Renal cortex interstitium (tissue), 11 donors: ENCODE data around the gene ZDHHC8. TPM values are rescaled to one million over a fixed set of nuclear protein-coding genes. Genes with fewer than 3 reads are reported as not detected.

Source experiments
- DNase-seq, 11 donors: peaks; one replicate each; pipeline ENCODE4 v3.0.0-alpha.2; 2013; ENCODE audit warnings: low read depth in 9 of 11, low spot score in 4 of 11; ENCODE audit errors: extremely low read depth in 1 of 11
- polyA plus RNA-seq, 3 donors: library from polyadenylated mRNA; unstranded; fragments of 120-200 nt; gene quantifications; one replicate each; pipeline ENCODE4 v1.2.1, GENCODE V29; 2013; ENCODE audit not compliant: insufficient read length in 3 of 3

ZDHHC8 gene
- polyA plus RNA-seq, 3 donors, result 30.4 to 52.1 (median 49.2) TPM

DNA sequence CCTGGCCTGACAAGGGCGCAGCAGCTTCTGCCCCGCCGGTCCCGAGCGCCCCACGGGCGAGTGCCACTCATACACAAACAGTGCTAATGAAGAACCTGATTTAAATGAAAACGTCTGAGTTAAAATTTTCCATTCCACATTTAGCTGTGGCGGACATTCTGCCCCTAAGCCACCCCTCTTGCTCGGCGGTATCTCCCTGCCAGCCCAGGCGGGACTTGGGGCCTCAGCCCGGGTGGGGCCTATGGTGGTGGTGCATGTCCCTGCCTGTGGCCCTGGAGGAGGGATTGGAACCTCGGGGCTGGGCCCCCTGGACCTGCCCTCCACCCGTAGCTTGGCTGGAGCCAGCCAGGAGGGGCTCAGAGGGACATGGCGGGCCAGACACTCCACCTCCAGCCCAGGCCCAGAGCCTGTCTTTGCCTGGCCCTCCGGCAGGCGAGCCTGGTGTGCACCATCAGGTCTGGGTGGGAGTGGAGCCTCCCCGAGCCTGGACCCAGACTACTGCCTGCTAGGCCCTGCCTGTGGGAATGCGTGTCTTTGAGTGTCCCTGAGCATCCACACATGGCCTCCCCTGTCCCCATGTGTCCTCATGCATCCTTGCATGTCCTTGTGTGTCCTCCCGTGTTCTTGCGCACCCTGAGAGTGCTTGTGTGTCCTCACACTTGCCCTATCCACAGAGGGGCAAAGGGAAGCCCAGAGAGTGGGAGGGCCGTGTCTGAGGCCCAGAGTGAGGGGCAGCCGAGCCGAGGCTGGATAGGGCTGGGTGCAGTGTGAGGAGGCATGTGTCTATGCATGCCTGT lies 4.4 kb downstream of the ZDHHC8 start:
- DNase-seq, result no peak

GRCh38 chr22:20136603-20136873 lies 4.9 kb downstream of the ZDHHC8 start:
- no peak for DNase-seq

DNA sequence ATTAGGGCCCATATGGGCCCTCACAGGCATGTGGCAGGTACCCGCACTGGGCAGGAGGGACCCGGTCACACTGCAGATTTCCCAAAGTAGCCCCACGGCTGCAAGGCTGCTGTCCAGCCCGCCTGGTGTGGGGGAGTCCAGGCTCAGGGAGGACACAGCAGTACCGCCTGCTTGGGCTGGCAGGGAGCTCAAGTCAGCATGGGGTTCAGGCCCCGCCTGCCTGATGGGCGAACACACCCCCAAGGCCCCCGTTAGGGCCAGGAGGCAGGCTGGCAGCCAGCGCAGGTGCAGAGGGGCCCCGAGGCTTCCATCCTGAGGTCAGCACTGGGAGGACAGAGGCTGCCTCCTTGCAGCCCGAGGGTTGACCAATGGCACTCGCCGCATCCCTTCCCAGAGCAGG lies 5.5 kb downstream of the ZDHHC8 start:
- no peak for DNase-seq

DNA sequence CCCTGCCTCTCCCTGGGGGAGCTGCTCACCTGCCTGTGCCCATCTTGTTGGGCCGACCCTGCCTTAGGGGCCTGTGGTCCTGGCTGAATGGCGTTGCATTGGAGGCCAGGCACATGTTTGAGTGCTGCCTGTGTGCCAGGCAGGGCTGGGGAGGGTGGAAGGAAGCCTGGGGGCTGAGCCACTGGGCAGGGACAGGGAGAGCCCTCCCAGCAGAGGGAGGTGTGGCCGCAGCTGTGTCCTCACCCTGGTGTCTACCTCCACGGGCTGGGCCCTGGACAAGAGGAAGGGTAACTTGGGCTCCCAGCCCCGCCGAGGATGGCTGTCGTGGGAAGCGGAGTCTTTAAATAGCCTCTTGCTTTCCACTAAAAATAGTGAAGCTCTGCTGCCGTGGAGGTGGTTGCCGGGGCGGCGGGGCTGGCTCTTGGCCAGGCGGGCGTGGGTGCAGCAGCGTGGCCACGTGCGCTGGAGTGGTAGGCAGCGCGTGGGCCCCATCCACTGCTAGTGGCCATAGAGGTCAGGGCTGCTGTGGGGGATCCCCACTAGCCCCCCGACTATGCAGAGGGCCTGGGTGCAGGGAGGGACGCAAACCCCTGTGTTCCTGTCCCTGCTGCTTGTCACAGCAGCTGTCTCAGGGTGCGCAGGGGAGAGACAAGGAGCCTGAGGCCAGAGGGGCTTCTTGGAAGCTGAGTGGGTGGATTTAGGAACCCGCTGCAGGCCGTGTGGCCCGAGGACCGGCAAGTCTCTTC lies 6.2 kb downstream of the ZDHHC8 start:
- DNase-seq, result no peak

DNA sequence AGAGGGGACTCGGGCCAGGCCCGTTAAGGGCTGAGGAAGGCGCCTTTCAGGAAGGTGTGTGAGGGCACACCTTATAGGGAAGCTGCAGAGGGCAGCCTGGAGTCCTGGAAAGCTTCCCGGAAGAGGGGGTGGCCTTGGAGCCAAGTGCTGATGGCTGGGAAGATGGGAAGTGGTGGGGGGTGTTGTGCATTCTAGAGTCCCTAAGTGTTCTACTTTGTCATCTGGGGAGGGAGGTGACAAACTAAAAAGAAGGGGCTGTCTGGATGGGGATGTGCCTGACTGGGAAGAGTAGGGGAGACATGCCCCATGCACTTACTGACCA lies 6.8 kb downstream of the ZDHHC8 start:
- no peak for DNase-seq

GRCh38 chr22:20138868-20139267 lies 7.3 kb downstream of the ZDHHC8 start:
- DNase-seq, result no peak

DNA sequence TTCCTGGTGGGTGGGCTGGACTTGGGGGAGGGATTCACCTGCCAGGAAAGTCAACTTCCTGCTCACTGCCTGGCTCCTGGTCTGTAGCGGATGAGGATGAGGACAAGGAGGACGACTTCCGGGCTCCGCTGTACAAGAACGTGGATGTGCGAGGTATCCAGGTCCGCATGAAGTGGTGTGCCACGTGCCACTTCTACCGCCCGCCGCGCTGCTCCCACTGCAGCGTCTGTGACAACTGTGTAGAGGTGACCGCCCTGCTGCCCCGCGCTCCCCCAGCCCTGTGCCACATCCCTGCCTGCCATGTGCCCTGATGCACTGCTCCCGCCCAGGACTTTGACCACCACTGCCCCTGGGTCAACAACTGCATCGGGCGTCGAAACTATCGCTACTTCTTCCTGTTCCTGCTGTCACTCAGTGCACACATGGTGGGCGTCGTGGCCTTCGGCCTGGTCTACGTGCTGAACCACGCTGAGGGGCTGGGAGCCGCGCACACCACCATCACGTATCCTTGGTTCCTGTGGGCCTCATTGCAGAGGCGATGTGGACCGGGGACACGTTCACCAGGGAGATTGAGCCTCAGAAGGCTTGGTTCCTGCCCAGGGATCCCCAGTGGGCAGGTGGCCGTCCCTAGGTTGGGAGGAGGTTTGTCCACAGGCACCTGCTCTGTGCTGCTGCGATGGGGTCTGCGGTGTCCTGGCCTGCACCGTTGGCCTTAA lies 7.9 kb downstream of the ZDHHC8 start:
- DNase-seq, result no peak

DNA sequence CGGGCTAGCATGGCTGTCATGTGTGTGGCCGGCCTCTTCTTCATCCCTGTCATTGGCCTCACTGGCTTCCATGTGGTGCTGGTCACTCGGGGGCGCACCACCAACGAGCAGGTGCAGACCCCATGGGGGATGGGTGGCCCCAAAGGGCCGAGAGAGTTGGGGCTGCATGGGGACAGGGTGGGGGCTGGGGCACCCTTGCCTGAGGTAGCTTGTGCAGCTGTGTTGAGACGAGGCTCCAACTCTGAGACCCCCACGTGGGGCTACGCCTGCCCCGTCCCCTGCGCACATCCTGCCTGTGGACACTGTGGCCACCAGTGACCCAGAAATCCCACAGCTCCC lies 8.5 kb downstream of the ZDHHC8 start:
- DNase-seq, result no peak

DNA sequence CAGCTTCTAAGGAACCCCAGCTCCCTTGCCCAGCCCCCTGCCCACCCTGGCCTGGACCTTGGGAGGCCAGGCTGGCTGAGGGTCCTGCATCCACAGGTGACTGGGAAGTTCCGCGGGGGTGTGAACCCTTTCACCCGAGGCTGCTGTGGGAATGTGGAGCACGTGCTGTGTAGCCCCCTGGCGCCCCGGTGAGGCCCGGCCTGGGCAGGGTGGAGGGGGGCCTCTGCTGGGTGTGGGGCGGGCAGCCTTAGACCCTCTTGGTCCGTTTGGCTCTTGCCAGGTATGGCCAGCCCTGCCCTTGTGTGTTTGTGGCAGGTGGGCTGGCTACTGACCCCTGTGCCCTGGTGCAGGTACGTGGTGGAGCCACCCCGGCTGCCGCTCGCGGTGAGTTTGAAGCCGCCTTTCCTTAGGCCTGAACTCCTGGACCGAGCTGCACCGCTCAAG lies 8.9 kb downstream of the ZDHHC8 start:
- DNase-seq, result no peak

GRCh38 chr22:20141186-20142077 lies 9.8 kb downstream of the ZDHHC8 start:
- no peak for DNase-seq

- DNase-seq, result no peak
Observed at GRCh38 chr22:20142711-20143621, 11.4 kb downstream of the ZDHHC8 start.

DNA sequence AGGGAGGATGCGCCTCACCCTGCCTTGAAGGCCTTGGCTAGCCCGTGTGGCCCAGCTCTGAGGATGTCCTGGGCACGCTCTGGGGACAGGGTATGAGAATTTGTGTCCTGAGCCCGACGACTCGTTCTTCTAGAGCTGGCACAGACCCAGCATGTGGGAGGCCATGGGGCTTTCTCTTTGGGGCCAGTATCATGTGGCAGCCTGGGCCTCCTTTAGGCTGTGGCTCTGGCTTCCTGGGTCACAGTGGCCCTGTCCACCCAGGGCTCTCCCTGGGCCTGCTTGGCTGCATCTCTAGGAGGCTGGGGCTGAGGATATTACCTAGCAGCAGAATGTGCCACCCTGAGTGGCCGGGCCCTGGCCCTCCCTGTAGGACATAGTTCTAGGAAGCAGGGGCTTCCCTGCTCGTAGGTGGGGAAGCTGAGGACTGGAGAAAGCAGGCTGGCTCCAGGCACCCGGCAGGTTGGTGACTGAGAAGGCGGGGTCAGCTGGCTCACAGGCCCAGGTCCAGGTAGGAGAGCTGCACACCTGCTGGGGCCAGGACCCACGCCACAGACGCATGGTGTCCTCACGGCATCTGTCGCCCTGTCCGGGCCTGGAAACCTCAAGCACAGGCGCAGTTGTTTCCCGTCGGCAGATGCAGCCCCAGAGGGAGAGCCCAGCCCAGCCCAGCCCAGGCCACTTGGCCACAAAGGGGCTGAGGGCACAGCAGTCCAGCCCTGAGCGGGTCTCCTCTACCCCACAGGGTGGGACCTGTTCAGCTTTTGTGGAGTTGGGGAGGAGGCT lies 12.5 kb downstream of the ZDHHC8 start:
- no peak for DNase-seq

DNA sequence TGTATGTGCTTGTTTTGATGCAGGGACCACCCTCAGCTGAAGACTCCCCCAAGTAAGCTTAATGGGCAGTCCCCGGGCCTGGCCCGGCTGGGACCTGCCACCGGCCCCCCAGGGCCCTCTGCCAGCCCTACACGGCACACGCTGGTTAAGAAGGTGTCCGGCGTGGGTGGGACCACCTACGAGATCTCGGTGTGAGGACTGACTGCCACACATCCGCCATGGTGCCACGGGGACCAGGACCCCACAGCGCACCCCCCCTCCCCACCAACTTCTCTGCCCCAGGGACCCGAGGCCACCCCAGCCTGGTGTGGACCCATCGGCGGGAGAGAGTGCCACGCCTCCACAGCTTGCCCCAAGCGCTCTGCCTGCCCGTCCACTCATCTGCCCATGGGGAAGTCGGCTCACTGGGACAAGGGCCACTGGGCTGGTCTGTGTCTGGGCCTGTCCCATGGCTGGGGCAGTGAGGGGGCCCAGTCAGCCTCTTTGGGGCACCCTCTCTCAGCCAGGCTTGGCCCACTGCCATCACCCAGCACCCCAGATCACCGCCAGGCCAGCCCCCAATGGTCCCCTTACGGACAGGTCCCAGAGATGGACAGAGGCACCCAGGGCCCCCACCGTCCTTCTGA lies 13.7 kb downstream of the ZDHHC8 start:
- DNase-seq, result no peak

DNA sequence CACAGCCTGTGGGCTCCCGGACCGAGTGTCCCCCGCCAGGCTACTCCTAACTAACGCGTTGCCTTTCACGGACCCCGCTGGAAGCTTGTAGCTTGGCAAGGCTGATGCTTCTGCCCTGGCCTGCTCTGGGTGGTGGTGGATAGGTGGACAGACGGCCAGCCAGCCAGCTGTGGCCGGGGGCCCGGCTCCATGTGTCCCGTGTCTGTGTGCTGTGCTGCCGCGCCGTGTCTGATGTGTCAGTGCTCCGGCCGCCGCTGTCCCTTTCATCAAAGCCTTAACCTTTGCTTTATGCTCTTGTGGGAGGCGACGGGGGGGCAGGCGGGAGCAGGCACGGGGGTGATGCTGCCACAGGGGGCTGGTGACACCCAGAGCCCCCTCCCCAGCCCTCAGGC lies 14.2 kb downstream of the ZDHHC8 start:
- DNase-seq, result no peak

GRCh38 chr22:20146777-20147176 lies 15.2 kb downstream of the ZDHHC8 start:
- no peak for DNase-seq

- DNase-seq, result no peak
Observed at GRCh38 chr22:20147237-20147988, 15.8 kb downstream of the ZDHHC8 start.

DNA sequence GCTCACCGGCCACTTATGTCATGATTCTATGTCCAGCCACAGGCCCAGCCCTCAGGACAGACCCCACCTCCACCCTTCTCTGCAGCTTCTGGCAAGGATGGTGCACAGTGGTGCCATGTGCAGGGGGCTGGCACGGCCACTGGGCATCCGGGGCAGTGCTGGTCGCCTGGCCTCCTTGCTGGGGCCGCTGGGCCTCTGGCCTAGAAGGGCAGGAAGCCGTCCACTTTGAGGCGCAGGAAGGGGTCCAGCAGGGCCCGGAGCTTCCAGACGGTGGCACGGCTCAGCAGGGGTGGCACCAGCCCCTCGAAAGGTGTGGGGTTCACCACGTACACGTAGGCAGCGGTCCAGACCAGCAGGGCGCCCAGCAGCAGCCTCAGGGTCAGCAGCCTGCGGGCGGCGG lies 16.8 kb downstream of the ZDHHC8 start:
- DNase-seq, result no peak
